ENCODE measurements around the gene PPM1D. TPM values are rescaled to one million over a fixed set of nuclear protein-coding genes. Genes with fewer than 3 reads are reported as not detected.

Gene PPM1D
- polyA plus RNA-seq, 2 of the 4 experiments (the other 2 are of a cell fraction), result 10.5 to 13.5 TPM

GRCh38 chr17:60712675-60713074 is 112.7 kb downstream of the PPM1D start:
- ChIA-PET CTCF (interaction anchor here (0.6 to 1.7 kb wide), 9 partner anchors 8 to 1163 kb away, joined by 3 to 14 read pairs (median 3); no protein-coding TSS in a partner anchor), POLR2A (interaction anchor here (0.7 kb wide), 1 partner anchor 8 kb away, joined by 4 read pairs; no protein-coding TSS in a partner anchor)
- peak overlapping the region in 1 of 2 experiments; percentile 39; a peak in 3 of 6 replicates for H3K27ac ChIP-seq
- peak overlapping the region; percentile 48; the same call in 2 of the 3 replicates for H3K4me2 ChIP-seq
- no peaks in the 10 kb centered on the region for H3K9me3 ChIP-seq
- TF ChIP-seq RNF2 (IDR thresholded peaks at IDR 0.05; ENCODE audit: borderline replicate concordance, low read depth) (no peak), ZNF302 (CRISPR knock-in tag; IDR thresholded peaks at IDR 0.05) (no peak), EP300 (IDR thresholded peaks at IDR 0.05) (no peak), CBX2 (IDR thresholded peaks at IDR 0.05; ENCODE audit: borderline replicate concordance, low read depth) (no peak), MAFK (IDR thresholded peaks at IDR 0.05; ENCODE audit: partially characterized antibody) (no peak)
- FAIRE-seq, result no peak
- peak in 1 of 2 experiments; percentile 44 for DNase-seq (ENCODE audit: low read depth in 1 of 2, low spot score in 1 of 2)
- ATAC-seq, result peak; percentile 66 to 67
- no peak overlapping the region for H3K4me3 ChIP-seq
- H3K4me1 ChIP-seq, result peaks cover 14% of the 10 kb centered on the region
- WGBS (ENCODE audit: missing lambda C conversion rate), result 6% methylated on average over 2 of the region's 2 CpGs

- H3K4me3 ChIP-seq, result no peak overlapping the region
- ATAC-seq, result no peak
- no peak overlapping the region for H3K27ac ChIP-seq
- POLR2A ChIA-PET, result no interaction called here
- no peaks in the 10 kb centered on the region for H3K9me3 ChIP-seq
- no peak for DNase-seq (ENCODE audit: low read depth in 1 of 2, low spot score in 1 of 2)
- no peak overlapping the region for H3K4me2 ChIP-seq
- no peak for TF ChIP-seq SREBF2 (IDR thresholded peaks at IDR 0.05)
- no peak for TF ChIP-seq HES2 (IDR thresholded peaks at IDR 0.05)
- no peak for TF ChIP-seq GATA3 (IDR thresholded peaks at IDR 0.05; ENCODE audit: borderline replicate concordance)
- no peak for TF ChIP-seq RCOR1 (IDR thresholded peaks at IDR 0.05; ENCODE audit: low read depth, low read length)
- no peak for TF ChIP-seq JUNB (IDR thresholded peaks at IDR 0.05)
- no peak for TF ChIP-seq REST (IDR thresholded peaks at IDR 0.05)
- TF ChIP-seq HDAC2 (IDR thresholded peaks at IDR 0.05), result no peak
- no peak for TF ChIP-seq CEBPB (IDR thresholded peaks at IDR 0.05)
- TF ChIP-seq POLR2AphosphoS2 (conservative IDR thresholded peaks at IDR 0.05; ENCODE audit: low read length), result no peak
- TF ChIP-seq, protein P1, sequence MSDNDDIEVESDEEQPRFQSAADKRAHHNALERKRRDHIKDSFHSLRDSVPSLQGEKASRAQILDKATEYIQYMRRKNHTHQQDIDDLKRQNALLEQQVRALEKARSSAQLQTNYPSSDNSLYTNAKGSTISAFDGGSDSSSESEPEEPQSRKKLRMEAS (IDR thresholded peaks at IDR 0.05), result no peak
- no peak for TF ChIP-seq RAD21 (conservative IDR thresholded peaks at IDR 0.05 in 1 of 2, IDR thresholded peaks at IDR 0.05 in 1 of 2)
- TF ChIP-seq PHF8 (IDR thresholded peaks at IDR 0.05; ENCODE audit: borderline replicate concordance, low read depth), result no peak
- no peak for TF ChIP-seq CBX2 (IDR thresholded peaks at IDR 0.05; ENCODE audit: borderline replicate concordance, low read depth)
- no peak for TF ChIP-seq ZC3H11A (IDR thresholded peaks at IDR 0.05)
- FAIRE-seq, result peak; percentile 88
- CTCF ChIA-PET, result no interaction called here
- H3K4me1 ChIP-seq, result peaks cover 14% of the 10 kb centered on the region
- WGBS (ENCODE audit: missing lambda C conversion rate), result 90% methylated on average over 2 of the region's 2 CpGs
Observed at GRCh38 chr17:60713608-60714007, 113.6 kb downstream of the PPM1D start.

Small RNA genes within 50 kb of the gene (small RNA-seq; reads per million reads assigned to genes)
- gene AC011921.2 (0 reads per million in 6 experiments), gene RN7SL606P (0 reads per million in 6 experiments), gene RNU6-623P (0 reads per million in 6 experiments)

Other genes with a start within 250 kb of the PPM1D start
- 52.2 and 70.6 TPM in 2 replicates for gene USP32, start 208.1 kb upstream of the PPM1D start, polyA plus RNA-seq (2011; rRNA removed)
- gene USP32, start 208.1 kb upstream of the PPM1D start, polyA plus RNA-seq (2017; fragmentation: RNase III; extraction: RNeasy Plus Mini Kit Qiagen cat#74134 plus additional on column Dnase treatment), result 33.5 to 35.7 TPM (median 35.4 TPM) in 3 replicates
- 0.10 and 0.26 TPM in 2 replicates for gene CHCT1, start 177.7 kb upstream of the PPM1D start, polyA plus RNA-seq (2011; rRNA removed)
- 0.10 TPM in 1 of 3 replicates, not detected in the others for gene CHCT1, start 177.7 kb upstream of the PPM1D start, polyA plus RNA-seq (2017; fragmentation: RNase III; extraction: RNeasy Plus Mini Kit Qiagen cat#74134 plus additional on column Dnase treatment)
- 22.5 and 31.6 TPM in 2 replicates for gene APPBP2, start 74.0 kb upstream of the PPM1D start, polyA plus RNA-seq (2011; rRNA removed)
- 32.1 to 35.2 TPM (median 34.0 TPM) in 3 replicates for gene APPBP2, start 74.0 kb upstream of the PPM1D start, polyA plus RNA-seq (2017; fragmentation: RNase III; extraction: RNeasy Plus Mini Kit Qiagen cat#74134 plus additional on column Dnase treatment)
- gene BCAS3, start 77.7 kb downstream of the PPM1D start, polyA plus RNA-seq (2011; rRNA removed), result 43.4 and 86.6 TPM in 2 replicates
- 14.7 to 18.0 TPM (median 15.6 TPM) in 3 replicates for gene BCAS3, start 77.7 kb downstream of the PPM1D start, polyA plus RNA-seq (2017; fragmentation: RNase III; extraction: RNeasy Plus Mini Kit Qiagen cat#74134 plus additional on column Dnase treatment)

All from A549 (cell line).